DMS153 (cell line): ENCODE data around the gene SPTBN5.

Experiments
- DNase-seq: peaks from one replicate; lab custom pipeline; 2025; lab: John Stamatoyannopoulos, UW

Gene SPTBN5

DNA sequence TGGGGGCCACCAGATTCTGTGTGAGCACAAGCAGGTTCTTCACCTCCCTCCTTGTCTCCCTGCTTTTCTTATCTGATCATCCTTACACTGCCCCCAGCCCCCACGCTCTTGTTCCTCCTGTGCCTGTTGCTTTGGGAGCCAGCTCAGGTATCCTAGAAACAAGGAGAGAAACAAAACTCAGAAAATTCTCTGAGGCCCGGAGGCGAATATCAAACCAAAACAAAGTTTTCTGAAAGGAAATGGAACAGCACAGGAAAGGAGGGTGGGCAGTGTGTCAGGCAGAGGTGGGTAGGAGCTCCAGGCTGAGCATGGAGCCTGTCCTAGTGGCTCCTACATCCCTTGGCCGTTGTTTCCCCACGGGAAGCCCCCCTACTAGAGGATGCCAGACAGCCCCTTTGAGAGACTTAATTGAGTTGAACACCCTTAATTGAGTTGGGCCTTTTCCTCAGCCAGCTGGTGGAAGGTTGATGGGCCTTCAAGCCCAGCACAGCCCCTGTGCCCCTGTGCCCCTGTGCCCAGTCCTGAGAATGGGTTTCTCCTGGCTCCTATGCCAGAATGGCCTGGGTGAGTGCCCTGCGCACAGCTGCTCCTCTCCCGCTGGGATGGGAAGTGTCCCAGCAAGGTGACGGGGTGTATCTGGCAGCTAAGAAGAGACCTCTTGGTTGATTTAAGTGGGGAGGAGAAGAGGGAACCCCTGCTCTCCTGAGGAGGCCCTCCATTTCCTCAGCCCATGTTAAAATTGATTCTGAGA is 88.8 kb downstream of the SPTBN5 start:
- DNase-seq = no peak

DNA sequence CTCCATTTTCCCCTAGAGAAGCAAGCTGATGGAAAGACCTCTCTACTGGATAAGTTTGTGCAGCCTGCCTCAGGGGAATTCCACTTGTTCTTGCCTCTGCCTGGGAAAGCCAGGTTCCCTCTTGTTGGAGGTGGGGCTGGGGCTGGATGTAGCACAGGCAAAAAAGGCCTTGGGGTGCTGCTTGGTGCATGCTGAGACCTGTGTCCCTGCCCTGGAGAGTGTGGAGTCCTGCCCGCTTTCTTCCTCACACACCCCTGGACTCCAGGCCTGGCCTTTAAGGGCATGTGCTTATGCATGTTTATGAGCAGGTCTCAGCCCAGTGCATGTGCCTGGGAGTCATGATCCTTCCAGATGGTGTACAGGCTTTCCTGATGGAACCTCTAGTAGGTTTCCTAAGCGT is 89.5 kb downstream of the SPTBN5 start:
- no peak for DNase-seq

DNA sequence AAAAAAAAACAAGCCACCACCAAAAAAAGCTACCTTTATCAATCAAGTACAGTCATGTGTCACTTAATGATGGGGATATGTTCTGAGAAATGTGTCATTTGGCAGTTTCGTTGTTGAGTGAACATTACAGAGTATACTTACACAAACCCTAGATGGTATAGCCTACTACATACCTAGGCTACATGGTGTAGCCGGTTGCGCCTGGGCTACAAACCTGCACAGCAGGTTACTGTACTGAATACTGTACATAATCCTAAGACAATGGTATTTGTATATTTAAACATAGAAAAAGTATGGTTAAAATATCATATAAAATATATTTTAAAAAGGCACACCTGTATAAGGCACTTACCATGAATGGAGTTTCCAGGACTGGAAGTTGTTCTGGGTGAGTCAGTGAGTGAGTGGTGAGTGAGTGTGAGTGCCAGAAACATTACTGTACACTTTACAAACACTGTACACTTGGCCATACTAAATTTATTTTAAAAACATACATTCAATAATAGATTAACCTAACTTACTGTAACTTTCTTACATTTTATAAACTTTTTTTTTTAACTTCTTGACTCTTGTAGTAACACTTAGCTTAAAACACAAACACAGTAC is 91.9 kb downstream of the SPTBN5 start:
- no peak for DNase-seq

DNA sequence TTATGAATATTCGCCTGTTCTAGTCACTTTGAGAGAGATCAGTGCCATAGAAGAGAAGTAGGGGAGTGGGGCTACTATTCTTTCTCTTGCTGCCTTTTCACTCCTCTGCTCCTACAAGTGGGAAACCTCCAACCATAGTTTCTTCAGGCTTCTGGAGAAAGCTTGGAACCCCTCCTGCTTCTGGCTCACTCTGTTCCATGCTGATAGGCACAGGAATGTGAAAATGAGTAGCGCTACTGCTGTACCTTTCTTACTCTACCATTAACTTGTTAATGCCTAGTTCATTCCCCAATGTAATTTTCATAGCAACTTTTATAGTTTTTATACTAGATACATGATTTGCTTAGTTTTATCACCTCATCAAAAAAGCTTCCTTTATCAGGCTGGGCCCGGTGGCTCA is 92.7 kb downstream of the SPTBN5 start:
- DNase-seq = no peak

DNA sequence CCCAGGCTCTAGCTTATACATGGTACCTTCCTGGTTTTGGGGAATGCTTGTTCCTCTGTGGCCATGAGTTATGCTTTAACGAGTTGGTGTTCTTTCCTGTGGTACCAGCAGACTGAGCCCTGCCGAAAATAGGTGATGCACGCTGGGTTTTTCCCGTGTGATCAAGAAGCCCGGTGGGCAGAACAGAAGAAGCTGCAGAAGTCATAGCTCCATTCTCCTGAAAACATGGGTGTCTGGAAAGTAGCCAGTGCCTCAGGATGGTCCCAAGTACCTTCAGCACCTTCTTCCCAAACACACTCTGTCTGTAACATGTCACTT is 94.4 kb downstream of the SPTBN5 start:
- no peak for DNase-seq

DNA sequence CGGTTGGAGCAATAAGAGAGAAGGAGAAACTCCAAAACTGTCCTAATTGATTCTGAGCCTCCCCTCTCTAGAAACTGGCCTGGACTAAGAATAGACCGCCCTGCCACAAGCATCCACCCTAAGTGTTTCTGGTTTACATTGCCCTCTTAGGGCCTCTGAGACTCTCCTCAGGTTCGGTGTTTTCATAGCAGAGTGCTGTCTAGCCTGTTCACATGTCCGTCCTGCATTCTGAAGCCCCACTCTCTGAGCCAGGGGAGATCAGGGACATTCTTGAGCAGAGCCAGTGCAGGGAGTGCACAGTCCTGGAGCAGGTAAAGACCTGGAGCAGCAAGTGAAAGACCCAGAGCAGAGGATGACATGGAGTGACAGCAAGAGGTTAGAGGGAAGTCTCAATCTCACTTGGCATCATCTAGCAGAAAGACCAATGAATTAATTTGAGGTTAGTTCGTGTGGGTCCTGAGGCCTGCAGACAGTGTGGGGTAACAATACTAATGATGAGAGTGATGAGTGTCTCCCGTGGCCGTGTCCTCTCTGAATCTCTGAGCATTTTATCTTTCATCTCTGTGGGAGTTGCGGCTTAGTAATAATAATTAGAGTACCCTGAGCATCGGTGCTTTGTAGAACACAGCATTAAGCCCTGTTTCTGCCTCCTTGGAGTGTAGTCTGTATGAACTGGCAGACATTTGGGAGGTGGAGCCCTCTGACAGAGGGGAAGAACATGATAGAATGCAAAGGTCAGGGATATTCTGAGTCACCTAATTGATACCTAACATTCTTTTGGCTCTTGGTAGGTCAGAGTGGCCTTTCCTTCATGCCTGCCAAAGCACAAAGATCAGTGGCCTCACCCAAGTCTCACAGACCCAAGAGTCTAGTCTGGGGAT is 95.0 kb downstream of the SPTBN5 start:
- no peak for DNase-seq
